ENCODE results near the gene PBX1.

- TF ChIP-seq CTCF (IDR thresholded peaks at IDR 0.05): no peak
- no peak for TF ChIP-seq POLR2AphosphoS5 (IDR thresholded peaks at IDR 0.05)
Observed at GRCh38 chr1:164746632-164747031, 187.6 kb downstream of the PBX1 start.

All from sigmoid colon (tissue), 4 donors.